HTR-8/SVneo (cell line): Measurements from ENCODE around the gene MAD1L1.
"Not testable (repeated sequence)": the region's sequence is repeated elsewhere in the genome, so short reads cannot be mapped to it uniquely, and the experiment has no call there.

Source experiments
- DNase-seq: peaks from one replicate; pipeline ENCODE4 v3.0.0; 2011; ENCODE audit warnings: low spot score, mixed read lengths; ENCODE audit not compliant: insufficient read length
- FAIRE-seq: peaks from 2 replicates; lab custom pipeline; 2011; peaks lifted over from hg19 to GRCh38; lab: Jason Lieb, UNC

Gene MAD1L1

DNA sequence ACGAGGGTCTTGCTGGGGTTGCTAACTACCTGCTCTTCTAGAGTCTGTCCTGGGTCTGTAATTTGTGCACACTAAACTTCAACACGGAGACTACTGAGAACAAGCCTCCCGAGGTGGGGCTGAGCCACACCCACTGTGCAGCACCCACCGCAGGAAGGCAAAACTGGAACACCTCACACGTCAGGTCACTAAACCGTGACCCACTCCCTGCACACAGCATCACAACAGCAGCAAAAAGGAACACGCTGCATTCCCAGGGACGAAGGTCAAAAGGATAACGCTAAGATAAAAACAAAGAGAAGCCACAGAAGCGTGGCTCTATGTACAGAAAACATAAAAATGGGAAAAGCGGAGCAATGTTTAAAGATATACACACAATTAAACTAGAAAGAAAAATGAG lies 170.1 kb downstream of the MAD1L1 start:
- FAIRE-seq (peak; percentile 51), DNase-seq (no peak)

DNA sequence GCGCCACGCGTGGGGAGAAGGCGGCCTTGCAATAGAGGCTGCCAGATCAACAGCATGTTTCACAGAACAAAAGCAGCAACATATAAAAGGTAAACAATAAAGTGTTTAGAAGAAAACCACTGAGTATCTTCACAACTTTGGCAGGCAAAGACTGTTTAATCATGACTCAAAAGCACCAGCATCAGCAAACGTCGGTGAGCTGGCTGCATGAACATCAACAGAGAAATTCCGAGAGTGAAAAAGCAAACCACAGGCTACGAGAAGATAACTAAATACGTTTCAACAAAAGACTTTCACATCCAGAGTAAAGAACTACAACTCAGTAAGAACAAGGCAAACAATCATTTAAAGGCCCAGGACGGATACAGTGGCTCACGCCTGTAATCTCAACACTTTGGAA lies 172.0 kb downstream of the MAD1L1 start:
- DNase-seq (no peak), FAIRE-seq (no peak)

DNA sequence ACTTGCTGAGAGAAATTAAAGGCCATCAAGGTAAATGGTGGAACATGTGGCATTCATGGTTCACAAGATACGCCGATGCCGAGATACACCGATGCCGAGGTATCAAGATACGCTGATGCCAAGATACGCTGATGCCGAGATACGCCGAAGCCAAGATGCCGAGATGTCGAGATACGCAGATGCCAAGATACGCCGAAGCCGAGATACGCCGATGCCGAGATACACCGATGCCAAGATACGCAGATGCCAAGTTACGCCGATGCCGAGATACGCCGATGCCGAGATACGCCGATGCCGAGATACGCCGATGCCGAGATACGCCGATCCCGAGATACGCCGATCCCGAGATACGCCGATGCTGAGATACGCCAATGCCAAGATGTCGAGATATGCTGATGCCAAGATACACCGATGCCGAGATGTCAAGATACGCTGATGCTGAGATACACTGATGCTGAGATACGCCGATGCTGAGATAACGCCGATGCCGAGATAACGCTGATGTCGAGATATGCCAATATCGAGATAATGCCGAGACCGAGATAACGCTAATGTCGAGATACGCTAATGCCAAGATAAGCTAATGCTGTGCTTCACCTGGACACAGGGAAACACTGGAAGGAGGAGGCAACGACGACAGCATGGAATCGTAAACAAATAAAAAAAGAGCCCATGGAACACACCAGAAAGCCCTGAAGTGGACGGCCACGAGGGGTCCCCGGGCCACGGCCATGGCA lies 172.6 kb downstream of the MAD1L1 start:
- DNase-seq (no peak), FAIRE-seq (peak; percentile 40)

DNA sequence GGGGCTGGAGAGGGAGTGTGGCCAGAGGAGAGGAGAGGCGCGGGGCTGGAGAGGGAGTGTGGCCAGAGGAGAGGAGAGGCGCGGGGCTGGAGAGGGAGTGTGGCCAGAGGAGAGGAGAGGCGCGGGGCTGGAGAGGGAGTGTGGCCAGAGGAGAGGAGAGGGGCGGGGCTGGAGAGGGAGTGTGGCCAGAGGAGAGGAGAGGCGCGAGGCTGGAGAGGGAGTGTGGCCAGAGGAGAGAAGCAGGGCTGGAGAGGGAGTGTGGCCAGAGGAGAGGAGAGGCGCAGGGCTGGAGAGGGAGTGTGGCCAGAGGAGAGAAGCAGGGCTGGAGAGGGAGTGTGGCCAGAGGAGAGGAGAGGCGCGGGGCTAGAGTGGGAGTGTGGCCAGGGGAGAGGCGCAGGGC lies 174.5 kb downstream of the MAD1L1 start:
- FAIRE-seq, DNase-seq: not testable (repeated sequence)

DNA sequence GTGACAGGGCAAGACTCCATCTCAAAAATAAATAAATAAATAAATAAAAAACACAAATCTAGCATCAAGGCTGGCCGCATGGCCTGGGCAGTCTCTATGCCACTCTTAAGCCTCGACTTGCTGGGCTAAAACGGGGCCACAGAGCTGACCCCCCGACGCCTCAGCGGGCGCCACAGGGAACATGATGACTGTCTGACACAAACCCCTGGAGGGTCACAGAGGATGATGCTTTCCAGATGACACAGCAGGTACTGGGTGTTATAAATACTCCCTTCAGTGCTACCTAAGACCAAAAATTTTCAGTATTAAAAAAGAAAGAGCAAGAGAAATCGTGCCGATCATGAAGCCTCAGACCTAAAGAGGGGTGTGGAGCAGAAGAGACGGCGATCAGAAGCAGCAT lies 176.8 kb downstream of the MAD1L1 start:
- FAIRE-seq (no peak), DNase-seq (no peak)

DNA sequence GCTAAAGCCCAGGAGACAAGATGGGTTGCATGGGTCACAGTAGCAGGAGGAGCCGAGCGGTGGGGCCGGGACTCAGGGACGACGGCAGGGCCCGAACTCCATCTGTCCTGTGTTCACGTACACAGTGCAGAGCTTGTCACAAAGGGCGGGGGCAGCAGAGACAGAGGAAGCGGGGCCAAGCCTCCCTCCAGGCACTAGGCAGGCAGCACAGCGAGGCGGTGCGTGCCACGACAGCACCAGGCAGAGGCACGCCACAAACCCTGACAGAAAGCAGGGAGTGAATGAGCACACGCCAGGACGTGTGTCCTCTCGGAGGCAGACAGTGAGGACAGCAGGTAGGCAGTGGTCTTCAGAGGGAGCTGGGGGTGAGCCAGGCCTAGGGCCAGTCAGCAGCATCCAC lies 177.8 kb downstream of the MAD1L1 start:
- DNase-seq (no peak), FAIRE-seq (peak; percentile 40)

DNA sequence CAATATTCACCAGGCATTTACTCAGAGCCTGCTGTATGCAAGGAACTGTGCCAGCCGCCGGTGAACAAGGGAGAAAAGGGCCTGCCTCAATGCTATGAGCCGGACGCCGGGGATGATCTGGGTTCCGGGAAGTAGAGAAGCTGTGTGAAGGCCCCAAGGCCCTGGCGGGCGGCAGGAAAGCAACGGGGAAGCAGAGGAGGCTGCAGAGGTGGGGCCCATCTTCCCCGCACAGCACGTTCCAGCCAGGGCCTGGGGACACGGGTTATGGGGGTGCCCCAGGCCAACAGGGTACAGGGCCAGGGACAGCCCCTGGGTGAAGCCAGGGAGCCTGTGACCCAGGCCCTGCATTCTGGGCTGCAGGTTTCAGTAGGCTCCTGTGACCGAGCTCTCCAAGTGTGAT lies 179.3 kb downstream of the MAD1L1 start:
- FAIRE-seq (no peak), DNase-seq (no peak)

DNA sequence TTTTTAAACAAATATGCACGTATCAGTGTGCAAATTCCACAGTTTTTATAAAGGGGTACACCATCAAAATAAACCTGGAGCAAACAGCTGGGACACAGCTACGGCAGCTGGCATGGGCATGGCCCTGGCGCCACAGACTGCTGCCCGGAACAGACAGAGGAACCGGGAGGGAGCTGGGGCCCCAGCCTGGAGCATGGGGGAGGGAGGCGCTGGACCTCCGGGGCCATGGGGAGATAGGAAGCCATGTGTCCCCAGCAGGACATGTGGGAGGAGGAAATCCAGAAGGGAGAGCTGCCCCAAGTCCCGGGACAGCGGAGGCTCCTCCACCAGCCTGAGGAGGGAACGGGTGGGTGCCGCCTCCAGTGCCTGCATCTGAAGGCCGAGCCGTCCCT lies 180.1 kb downstream of the MAD1L1 start:
- no peak for FAIRE-seq

DNA sequence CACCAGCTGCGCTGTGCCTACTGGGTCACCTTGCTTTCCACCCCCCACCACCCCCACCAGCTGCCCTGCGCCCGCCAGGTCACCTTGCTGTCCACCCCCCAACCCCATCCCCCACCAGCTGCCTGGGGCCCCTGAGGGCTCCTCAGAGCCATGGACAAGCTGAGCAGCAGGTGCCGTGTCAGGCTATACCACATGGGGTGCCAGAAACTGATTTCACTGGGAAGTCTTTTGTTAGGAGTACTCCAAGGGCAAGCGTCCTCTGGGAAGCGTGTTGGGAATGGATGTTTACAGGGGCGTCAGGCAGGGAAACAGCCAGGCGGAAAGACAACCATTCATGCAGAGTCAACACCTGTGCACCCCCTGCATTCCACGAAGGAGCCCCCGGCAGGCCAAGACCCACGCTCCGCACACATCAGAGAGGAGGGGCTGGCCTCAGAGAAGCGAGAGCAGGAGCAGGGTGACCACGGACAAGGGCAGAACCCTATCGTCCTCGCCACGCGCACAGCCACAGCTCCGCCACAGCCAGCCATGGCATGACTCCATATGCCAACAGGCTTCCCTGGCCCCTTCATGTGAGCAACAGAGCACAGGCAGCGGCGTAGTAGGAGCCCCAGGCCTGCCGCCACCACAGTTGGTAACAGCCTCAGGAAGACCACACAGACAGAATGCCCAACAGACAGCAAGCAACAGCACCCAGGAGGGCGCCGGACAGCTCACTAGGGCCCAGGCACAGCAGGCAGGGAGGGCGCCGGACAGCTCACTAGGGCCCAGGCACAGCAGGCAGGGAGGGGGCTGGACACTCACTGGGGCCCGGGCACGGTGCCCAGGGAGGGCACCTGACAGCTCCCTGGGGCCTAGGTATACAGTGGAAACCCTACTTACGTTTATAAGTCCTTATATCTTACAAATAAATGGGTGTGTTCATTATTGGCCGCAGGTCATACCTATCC lies 180.8 kb downstream of the MAD1L1 start:
- DNase-seq, result no peak
- FAIRE-seq, result no peak

More for the DNA sequence above, 180.1 kb downstream of the MAD1L1 start:
- no peak for DNase-seq

DNA sequence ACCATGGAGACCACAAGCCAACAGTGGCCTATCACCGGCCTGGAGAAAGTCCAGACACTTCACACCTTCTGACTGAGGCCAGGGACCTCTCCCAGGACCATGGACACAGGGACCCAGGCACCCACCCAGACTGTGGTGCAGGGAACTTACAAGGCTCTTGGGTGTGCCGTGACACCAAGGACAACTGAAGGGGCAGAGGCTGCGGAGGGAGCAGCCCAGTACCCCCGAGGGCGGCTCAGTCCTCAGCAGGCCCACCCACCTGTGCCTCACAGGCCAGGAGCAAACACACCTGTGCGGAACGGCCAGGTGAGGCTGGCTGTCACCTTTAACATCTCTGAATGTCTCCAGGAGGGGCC lies 182.3 kb downstream of the MAD1L1 start:
- DNase-seq (no peak), FAIRE-seq (no peak)

DNA sequence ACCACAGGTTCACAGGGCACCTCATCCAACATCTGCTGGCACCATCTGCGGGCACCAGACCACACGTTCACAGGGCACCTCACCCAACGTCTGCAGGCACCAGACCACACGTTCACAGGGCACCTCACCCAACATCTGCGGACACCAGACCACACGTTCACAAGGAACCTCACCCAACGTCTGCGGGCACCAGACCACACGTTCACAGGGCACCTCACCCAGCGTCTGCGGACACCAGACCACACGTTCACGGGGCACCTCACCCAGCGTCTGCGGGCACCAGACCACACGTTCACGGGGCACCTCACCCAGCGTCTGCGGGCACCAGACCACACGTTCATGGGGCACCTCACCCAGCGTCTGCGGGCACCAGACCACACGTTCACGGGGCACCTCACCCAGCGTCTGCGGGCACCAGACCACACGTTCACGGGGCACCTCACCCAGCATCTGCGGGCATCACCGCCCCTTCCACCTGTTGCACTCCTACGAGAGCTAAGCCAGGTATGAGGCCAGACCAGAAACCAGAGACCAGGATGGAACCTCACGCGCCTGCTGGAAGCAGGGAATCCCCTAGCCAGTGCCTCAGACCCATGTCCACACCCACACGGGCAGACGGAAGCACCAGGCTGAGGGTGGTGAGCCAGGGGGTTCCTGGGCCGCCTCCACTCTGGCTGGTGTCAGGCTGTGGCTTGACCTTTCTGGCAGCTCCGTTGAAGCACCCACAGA lies 182.8 kb downstream of the MAD1L1 start:
- FAIRE-seq, result peak; percentile 79

DNA sequence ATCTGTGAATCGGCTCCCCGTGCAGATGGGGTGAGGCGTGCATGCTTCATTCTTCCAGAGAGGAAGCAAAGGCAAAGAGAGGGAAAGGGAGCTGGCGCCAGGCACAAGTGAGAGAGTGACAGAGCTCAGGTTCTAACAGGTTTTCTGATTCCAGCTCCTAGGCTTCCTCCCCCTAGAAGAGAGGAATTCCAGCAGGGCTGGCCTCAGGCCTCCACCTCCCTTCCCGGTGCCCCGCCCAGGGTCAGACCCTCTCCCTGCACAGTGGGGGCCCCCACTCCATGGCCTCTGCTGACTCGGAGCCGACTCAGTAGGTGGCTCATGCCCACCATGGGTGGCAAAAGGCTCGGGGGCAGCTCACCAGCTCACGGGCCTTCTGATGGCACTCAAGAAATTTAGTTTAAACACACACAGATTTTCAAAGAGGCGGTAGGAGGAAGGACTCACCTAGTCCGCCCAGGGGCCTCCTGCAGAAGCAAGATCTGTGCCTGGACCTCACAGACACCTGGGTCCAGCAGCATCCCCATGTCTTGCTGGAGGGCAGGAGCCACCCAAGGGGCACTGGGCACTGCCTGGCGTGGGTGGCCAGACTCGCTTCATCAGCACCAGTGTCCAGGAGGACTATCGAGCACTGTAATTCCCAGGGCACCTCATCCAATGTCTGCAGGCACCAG lies 183.5 kb downstream of the MAD1L1 start:
- DNase-seq (no peak), FAIRE-seq (no peak)

More for the DNA sequence above, 182.8 kb downstream of the MAD1L1 start:
- DNase-seq, result no peak

DNA sequence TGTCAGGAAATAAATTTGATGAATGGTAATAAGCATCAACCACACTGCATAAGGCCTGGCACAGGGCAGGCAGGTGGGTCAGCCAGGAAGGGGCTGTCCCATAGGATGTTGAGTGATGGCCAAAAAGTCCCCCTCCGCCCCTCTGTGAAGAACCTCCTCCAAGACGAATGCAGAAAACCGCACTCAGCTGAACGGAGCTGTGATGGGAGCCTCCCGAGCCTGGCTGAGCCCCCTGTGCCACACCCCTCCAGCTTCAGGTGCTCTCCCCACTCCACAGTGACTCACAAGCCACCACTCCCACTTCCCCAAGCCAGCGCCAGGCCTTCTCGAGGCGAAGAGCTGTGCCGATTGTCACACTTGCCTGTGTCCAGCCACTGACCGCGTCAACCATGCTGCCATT lies 184.2 kb downstream of the MAD1L1 start:
- DNase-seq, result no peak
- peak; percentile 23 for FAIRE-seq

DNA sequence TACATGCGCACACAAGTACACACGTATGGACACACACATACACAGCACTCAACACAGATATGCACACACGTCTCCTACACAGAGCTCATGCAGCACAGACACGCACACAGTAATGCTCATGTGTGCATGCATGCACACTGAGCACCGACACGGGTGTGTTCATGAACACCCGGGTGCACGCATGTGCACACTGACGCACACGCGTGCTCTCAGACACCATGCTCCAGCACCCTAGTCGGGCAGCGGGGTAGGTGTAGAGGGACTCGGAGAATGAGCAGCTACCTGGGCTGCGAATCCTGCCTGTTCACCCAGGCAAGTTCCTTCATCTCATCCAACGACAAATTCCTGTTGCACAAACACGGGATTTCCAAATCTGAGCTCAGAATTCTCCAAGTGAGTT lies 184.7 kb downstream of the MAD1L1 start:
- FAIRE-seq, result peak; percentile 98

DNA sequence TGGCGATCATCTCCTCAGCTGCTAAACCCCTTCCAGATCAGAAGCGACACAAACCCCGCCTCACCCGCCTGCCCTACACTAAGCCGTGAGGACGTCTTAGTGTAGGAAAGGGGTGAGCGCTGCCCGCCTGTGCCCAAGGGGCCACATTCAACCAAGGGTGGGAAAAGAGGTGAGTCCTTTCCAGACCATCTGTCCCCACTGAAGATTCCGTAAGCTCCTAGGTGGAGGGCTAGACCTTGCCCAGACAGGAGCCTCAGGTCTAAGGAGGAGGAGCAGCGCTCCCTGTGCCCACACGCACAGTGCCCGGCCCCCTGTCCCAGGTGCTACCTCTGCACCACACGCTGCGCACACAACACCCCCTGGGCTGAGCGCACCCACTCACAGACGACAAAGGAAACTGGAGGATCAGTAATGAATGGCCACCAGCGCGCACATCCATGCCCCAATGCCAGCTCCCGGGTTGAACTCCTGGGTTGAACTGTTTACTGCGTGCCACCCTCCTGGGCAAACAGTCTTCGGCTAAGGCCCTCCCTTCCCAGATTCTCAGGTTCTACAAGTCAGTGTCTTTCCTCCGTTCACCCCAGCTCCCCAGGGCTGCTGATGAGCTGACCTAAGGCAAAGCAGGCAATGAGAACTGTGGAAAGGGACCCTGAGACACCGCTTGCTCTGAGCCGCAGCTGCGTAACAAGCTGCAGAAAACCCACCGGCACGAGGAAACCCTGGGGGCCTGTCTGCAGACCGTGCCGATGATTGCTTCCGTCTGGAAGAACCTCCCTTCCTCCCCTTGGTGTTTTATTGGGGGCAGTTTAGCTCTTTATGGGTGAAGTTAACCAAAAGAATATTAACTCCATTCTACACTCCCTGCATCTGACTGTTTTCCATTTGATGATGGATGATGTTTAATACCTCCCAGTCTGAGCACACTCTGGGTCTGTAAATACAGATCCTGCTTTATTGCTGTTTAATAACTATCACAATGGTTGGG lies 185.9 kb downstream of the MAD1L1 start:
- DNase-seq, result no peak
- FAIRE-seq, result no peak

More for the DNA sequence above, 184.7 kb downstream of the MAD1L1 start:
- no peak for DNase-seq

DNA sequence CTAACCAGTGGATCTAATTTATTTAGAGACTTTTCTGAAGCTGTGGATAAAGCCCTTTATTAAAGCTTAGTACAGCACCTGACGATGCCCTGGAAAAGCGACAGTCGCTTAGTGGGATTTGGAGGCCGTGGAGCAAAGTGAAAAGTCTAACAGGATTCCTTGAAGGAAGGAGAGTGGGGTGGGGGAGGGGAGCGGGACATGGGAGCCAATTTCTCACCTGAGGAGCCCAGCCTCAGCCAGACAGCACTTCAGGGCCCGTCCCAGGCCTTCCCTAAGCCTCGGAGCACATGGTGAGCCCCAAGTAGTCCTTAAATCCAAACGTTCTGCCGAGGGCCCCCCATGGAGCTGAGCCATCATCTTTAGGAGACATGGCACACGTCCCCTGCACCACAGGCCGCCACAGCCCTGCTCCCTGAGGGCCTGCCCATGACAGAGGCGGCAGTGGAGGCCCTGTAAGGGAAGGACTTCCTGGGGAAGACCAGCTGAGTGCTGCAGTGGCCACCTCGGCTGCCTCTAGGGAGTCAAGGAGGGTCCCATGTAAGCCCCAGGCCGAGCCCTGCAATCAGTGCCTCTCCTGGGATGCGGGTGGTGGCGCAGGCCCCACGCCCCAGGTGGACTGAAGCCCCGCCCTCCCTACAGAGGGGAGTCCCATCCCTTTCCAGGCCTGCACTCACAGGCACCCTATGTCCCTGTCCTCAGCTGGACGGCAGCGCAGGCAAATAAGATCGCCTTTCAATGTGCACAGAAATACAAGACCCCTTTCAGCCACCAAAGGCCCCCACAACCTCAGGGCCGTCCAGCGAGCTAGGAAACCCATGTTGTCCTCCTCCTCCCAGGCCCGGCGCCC lies 187.0 kb downstream of the MAD1L1 start:
- DNase-seq, result no peak

DNA sequence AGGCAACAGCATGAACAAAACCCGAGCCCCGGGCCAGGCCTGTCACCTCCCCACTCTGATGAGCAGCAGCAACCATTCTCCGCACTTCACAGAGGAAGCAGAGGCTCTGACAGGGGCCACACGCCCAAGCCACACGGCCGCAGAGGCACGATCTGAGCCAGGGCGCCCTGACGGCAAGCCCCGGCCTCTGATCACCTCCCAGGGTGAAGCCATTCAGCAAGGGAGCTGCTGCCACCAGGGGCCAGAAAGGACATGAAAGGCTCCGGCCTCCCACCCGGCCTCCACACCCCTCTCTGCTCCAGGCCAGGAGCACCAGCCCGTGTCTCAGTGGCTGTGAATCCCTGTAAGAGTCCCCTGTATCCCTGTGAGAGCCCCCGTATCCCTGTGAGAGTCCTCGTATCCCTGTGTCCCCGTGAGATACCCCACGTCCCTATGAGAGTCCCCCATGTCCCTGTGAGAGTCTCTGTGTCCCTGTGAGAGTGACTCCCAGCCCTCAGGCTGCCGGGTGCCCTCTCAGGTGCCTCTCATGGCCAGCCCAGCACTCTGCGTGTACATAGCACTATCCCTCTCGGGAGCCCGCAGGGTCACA lies 187.8 kb downstream of the MAD1L1 start:
- DNase-seq (no peak), FAIRE-seq (no peak)

More for the DNA sequence above, 187.0 kb downstream of the MAD1L1 start:
- no peak for FAIRE-seq
